Panc1 (cell line): ENCODE results near the gene ZDHHC11. TPM values are rescaled to one million over a fixed set of nuclear protein-coding genes. Genes with fewer than 3 reads are reported as not detected.
A peak's percentile ranks its signal among the peaks of the same experiment; 100 is the strongest.

Experiments used
- ATAC-seq: fragments of 200-7000 bp; cut with Tn5 transposase; 2 replicates; pipeline ENCODE4 v1.9.1; 2020; ENCODE audit warnings: mild to moderate bottlenecking, moderate library complexity
- BruUV-seq: library from RNA; stranded (reverse); fragments of 400-500 nt; replicated peaks from 2 replicates; lab custom pipeline; 2021; lab: Mats Ljungman, UMichigan
- CTCF ChIA-PET: fragments of 300-600 bp; sonication (Branson Sonifier 250); formaldehyde crosslinking; loops from one replicate; lab custom pipeline; 2022; ENCODE audit warnings: antibody characterized with exemption; lab: Charles Lee
- POLR2A ChIA-PET: fragments of 300-600 bp; sonication (Branson Sonifier 250); formaldehyde crosslinking; loops from one replicate; lab custom pipeline; 2022; ENCODE audit warnings: antibody characterized with exemption; lab: Charles Lee
- DNase-seq: peaks from one replicate; pipeline ENCODE4 v3.0.0-alpha.2; 2010; ENCODE audit warnings: low read depth, low spot score
- H3K27ac ChIP-seq: 2 replicates; pipeline ENCODE4 v1.5.1; 2011; ENCODE audit warnings: mild to moderate bottlenecking, low read length, inconsistent platforms
- H3K27me3 ChIP-seq: fragments of 200-500 bp; sonication (Bioruptor generic); 2 replicates; pipeline ENCODE4 v1.6.0; 2014; ENCODE audit warnings: low read length, inconsistent platforms; ENCODE audit not compliant: control insufficient read depth, insufficient read depth
- H3K36me3 ChIP-seq: fragments of 200-500 bp; sonication (Bioruptor generic); 2 replicates; pipeline ENCODE4 v1.5.1; 2014; ENCODE audit warnings: inconsistent platforms, mild to moderate bottlenecking, low read length, moderate library complexity; ENCODE audit not compliant: control insufficient read depth, insufficient read depth
- H3K4me1 ChIP-seq: 2 replicates; pipeline ENCODE4 v1.5.1; 2011; ENCODE audit warnings: inconsistent platforms, mild to moderate bottlenecking, low read length, moderate library complexity; ENCODE audit not compliant: control insufficient read depth, insufficient read depth
- H3K4me3 ChIP-seq, 2 experiments: 2 replicates each; pipeline ENCODE4 v1.5.1; 2011 to 2012; ENCODE audit warnings: low read depth in 2 of 2, low read length in 2 of 2, mild to moderate bottlenecking in 2 of 2, inconsistent platforms in 1 of 2, moderate library complexity in 1 of 2
- H3K9me3 ChIP-seq: fragments of 200-500 bp; sonication (Bioruptor generic); 2 replicates; pipeline ENCODE4 v1.5.1; 2014; ENCODE audit warnings: low read depth, mild to moderate bottlenecking, inconsistent platforms, low read length, moderate library complexity; ENCODE audit not compliant: control insufficient read depth, insufficient read depth
- CTCF ChIP-seq: fragments of 450-650 bp; IDR thresholded peaks from 2 replicates; pipeline ENCODE4 v1.5.1; 2017; ENCODE audit warnings: mild to moderate bottlenecking
- POLR2AphosphoS5 ChIP-seq: IDR thresholded peaks from 2 replicates; pipeline ENCODE4 v1.6.1; 2012; ENCODE audit warnings: mild to moderate bottlenecking, low read depth, low read length, moderate library complexity
- REST ChIP-seq, 2 experiments: IDR thresholded peaks; 2 replicates each; pipeline ENCODE4 v1.6.1; 2011 to 2012; ENCODE audit warnings: low read depth in 2 of 2, control low read depth in 1 of 2, low read length in 1 of 2, mild to moderate bottlenecking in 1 of 2, moderate library complexity in 1 of 2; ENCODE audit not compliant: insufficient read depth in 1 of 2
- SIN3A ChIP-seq: IDR thresholded peaks from 2 replicates; pipeline ENCODE4 v1.6.1; 2012; ENCODE audit warnings: low read depth, mild to moderate bottlenecking, low read length, moderate library complexity, borderline replicate concordance; ENCODE audit not compliant: insufficient read depth
- TCF7L2 ChIP-seq: IDR thresholded peaks from 2 replicates; pipeline ENCODE4 v1.6.1; 2011; ENCODE audit warnings: mild to moderate bottlenecking, low read depth, low read length, inconsistent platforms
- in situ Hi-C: cut with HindIII; loops from 2 replicates; pipeline ENCODE4 v1.10.0; 2016; ENCODE audit warnings: low sequenced_read_pairs, low pct_unique_long_range_greater_than_20kb
- intact Hi-C: fragments of 100-400 bp; cut with micrococcal nuclease; formaldehyde crosslinking; loops from one replicate; pipeline ENCODE4 v1.10.0; 2022; ENCODE audit not compliant: unreplicated experiment
- total RNA-seq: library from RNA; stranded (reverse); gene quantifications from one replicate; pipeline ENCODE4 v1.2.1, GENCODE V29; 2021; ENCODE audit not compliant: unreplicated experiment

The ZDHHC11 gene
- total RNA-seq, 1 experiment from 2014 or later, result 3.0 TPM

DNA sequence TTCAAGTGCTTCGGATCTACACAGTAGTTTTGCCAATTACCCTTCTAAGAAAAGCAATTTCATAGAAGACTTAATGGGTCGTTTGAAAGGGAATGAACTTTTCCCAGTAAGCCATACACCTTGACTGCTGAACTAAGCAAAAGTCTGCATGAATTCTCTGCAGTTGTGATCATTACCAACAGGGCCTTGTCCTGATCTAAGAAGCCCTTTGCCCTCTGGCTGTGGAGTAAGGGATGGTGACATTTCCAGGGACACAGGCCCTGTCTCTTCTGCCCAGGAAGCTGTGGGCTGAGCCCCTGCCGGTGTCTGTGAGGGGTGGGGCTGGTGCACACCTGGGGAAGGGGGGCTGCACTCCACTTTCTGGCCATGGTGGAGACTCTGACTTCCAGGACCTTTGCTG, 30.5 kb downstream of the ZDHHC11 start:
- no peaks in the 10 kb centered on the region for H3K4me1 ChIP-seq
- H3K4me3 ChIP-seq, result no peak overlapping the region
- no TSS peak for BruUV-seq
- H3K36me3 ChIP-seq, result no peaks in the 10 kb centered on the region
- no peak for DNase-seq
- in situ Hi-C loops, result no loop called here
- H3K27me3 ChIP-seq, result no peaks in the 10 kb centered on the region
- ATAC-seq, result no peak
- ChIA-PET CTCF (no interaction called here), POLR2A (no interaction called here)
- H3K27ac ChIP-seq, result no peak overlapping the region
- no peak for TF ChIP-seq POLR2AphosphoS5
- no peak for TF ChIP-seq SIN3A
- TF ChIP-seq CTCF, result no peak
- no peak for TF ChIP-seq TCF7L2
- no peak for TF ChIP-seq REST (IDR thresholded peaks at IDR 0.05; ENCODE audit: insufficient read depth in 1 of 2, low read depth in 2 of 2, low read length in 1 of 2)
- intact Hi-C loops, result no loop called here
- no peaks in the 10 kb centered on the region for H3K9me3 ChIP-seq

- Histone ChIP-seq H3K4me1 (no peaks in the 10 kb centered on the region), H3K27me3 (no peaks in the 10 kb centered on the region), H3K36me3 (no peaks in the 10 kb centered on the region), H3K4me3 (no peak overlapping the region), H3K9me3 (no peaks in the 10 kb centered on the region), H3K27ac (no peak overlapping the region)
- in situ Hi-C loops, result no loop called here
- no peak for DNase-seq
- ChIA-PET POLR2A (no interaction called here), CTCF (no interaction called here)
- no TSS peak for BruUV-seq
- ATAC-seq, result peak; percentile 69; the same call in 1 of the 2 replicates
- intact Hi-C loops, result no loop called here
- TF ChIP-seq POLR2AphosphoS5 (no peak), TCF7L2 (no peak), SIN3A (no peak), REST (IDR thresholded peaks at IDR 0.05; ENCODE audit: insufficient read depth in 1 of 2, low read depth in 2 of 2, low read length in 1 of 2) (no peak), CTCF (no peak)
Observed at GRCh38 chr5:819078-819477, 31.7 kb downstream of the ZDHHC11 start.
